H1 (cell line): ENCODE results near the gene SLC34A1. TPM values are rescaled to one million over a fixed set of nuclear protein-coding genes. Genes with fewer than 3 reads are reported as not detected.

ENCODE experiments used
- CHD7 ChIP-seq: fragments of 300-600 bp; sonication (generic); IDR thresholded peaks from 2 replicates; pipeline ENCODE4 v1.7.1; 2012; ENCODE audit warnings: low read length, moderate library complexity, mild to moderate bottlenecking, inconsistent platforms; ENCODE audit not compliant: insufficient replicate concordance
- SIRT6 ChIP-seq: IDR thresholded peaks from one replicate; pipeline ENCODE4 v1.7.1; 2012; ENCODE audit warnings: low read length, inconsistent platforms
- SP2 ChIP-seq: IDR thresholded peaks from 2 replicates; pipeline ENCODE4 v1.6.1; 2012; ENCODE audit warnings: mild to moderate bottlenecking, low read length, inconsistent platforms
- polyA plus RNA-seq, 7 experiments: library from polyadenylated mRNA; depleted of rRNA in 3 of 7; stranded (reverse) in 5 of 7; unstranded in 2 of 7; fragments of >200 nt in 5 of 7; fragments of 200-250 nt in 2 of 7; gene quantifications; 1 replicate in 5 of 7; 2 replicates in 1 of 7; 4 replicates in 1 of 7; pipeline versions ENCODE4 v1.2.1 to v1.2.3, GENCODE V29; 2011 to 2013; ENCODE audit warnings: missing spikeins in 2 of 7, mixed read lengths in 2 of 7
- total RNA-seq: library from RNA; stranded (reverse); fragmentation: NEBNext Ultra II Directional; extraction: Animal tissue kit (Norgen Biotek cat#: 25700); gene quantifications from 2 replicates; pipeline ENCODE4 v1.2.1, GENCODE V29; 2021

Gene SLC34A1
- total and polyA plus RNA-seq, 2 of the 8 experiments (the other 6 are each of a cell fraction or from before 2014, with no cell fraction given): not detected

- TF ChIP-seq CHD7: no peak
- TF ChIP-seq SP2: no peak
- TF ChIP-seq SIRT6: no peak
These were observed 5.3 kb downstream of the SLC34A1 start (continued) for GRCh38 chr5:177389241-177390169.
